DND-41 (cell line): ENCODE results near the gene ZNF112.
"Not testable (repeated sequence)": the region's sequence is repeated elsewhere in the genome, so short reads cannot be mapped to it uniquely, and the experiment has no call there.

Source experiments
- ATAC-seq: fragments of 200-7000 bp; cut with Tn5 transposase; 3 replicates; pipeline ENCODE4 v1.9.1; 2021; ENCODE audit warnings: low read depth; ENCODE audit not compliant: insufficient read depth
- DNase-seq: peaks from one replicate; pipeline ENCODE4 v3.0.0-alpha.2; 2020
- H2AFZ ChIP-seq: 2 replicates; pipeline ENCODE4 v1.6.0; 2012; ENCODE audit warnings: low read depth, low read length
- H3K27ac ChIP-seq: 2 replicates; pipeline ENCODE4 v1.5.1; 2012; ENCODE audit warnings: low read length, inconsistent platforms
- H3K27me3 ChIP-seq: fragments of 200-600 bp; sonication (generic); 2 replicates; pipeline ENCODE4 v1.6.0; 2012; ENCODE audit warnings: low read length, mild to moderate bottlenecking, inconsistent platforms; ENCODE audit not compliant: insufficient read depth, poor library complexity
- H3K36me3 ChIP-seq: 2 replicates; pipeline ENCODE4 v1.5.1; 2012; ENCODE audit warnings: low read length, inconsistent platforms; ENCODE audit not compliant: insufficient read depth
- H3K4me1 ChIP-seq: 2 replicates; pipeline ENCODE4 v1.5.1; 2012; ENCODE audit warnings: mild to moderate bottlenecking, low read length; ENCODE audit not compliant: insufficient read depth
- H3K4me2 ChIP-seq: 2 replicates; pipeline ENCODE4 v1.6.0; 2012; ENCODE audit warnings: mild to moderate bottlenecking, moderate library complexity, low read length, inconsistent platforms; ENCODE audit not compliant: insufficient read depth
- H3K4me3 ChIP-seq, 2 experiments: fragments of 200-600 bp in 1 of 2; shearing (Covaris generic) in 1 of 2; 2 replicates each; pipeline ENCODE4 v1.5.1; 2012 to 2016; ENCODE audit warnings: inconsistent platforms in 2 of 2, low read length in 2 of 2, mild to moderate bottlenecking in 2 of 2, low read depth in 1 of 2, moderate library complexity in 1 of 2
- H3K79me2 ChIP-seq: 2 replicates; pipeline ENCODE4 v1.6.0; 2012; ENCODE audit warnings: low read length, inconsistent platforms; ENCODE audit not compliant: insufficient read depth
- H3K9ac ChIP-seq: 2 replicates; pipeline ENCODE4 v1.6.0; 2012; ENCODE audit warnings: low read depth, mild to moderate bottlenecking, inconsistent platforms, low read length, moderate library complexity
- H3K9me3 ChIP-seq: 2 replicates; pipeline ENCODE4 v1.5.1; 2012; ENCODE audit warnings: low read length, moderate library complexity, mild to moderate bottlenecking, inconsistent platforms; ENCODE audit not compliant: insufficient read depth, severe bottlenecking
- H4K20me1 ChIP-seq: 2 replicates; pipeline ENCODE4 v1.6.0; 2012; ENCODE audit warnings: low read length; ENCODE audit not compliant: insufficient read depth
- EZH2 ChIP-seq: IDR thresholded peaks from 3 replicates; pipeline ENCODE4 v1.6.1; 2012; ENCODE audit warnings: borderline replicate concordance, low read depth, mild to moderate bottlenecking, moderate library complexity, low read length, inconsistent platforms; ENCODE audit not compliant: severe bottlenecking
- TF ChIP-seq, protein P1 (sequence below): IDR thresholded peaks from 2 replicates; pipeline ENCODE4 v1.5.1; 2012; ENCODE audit warnings: borderline replicate concordance, low read length, moderate library complexity, mild to moderate bottlenecking; ENCODE audit not compliant: poor library complexity, severe bottlenecking; ENCODE audit errors: extremely low read depth

The ZNF112 gene

DNA sequence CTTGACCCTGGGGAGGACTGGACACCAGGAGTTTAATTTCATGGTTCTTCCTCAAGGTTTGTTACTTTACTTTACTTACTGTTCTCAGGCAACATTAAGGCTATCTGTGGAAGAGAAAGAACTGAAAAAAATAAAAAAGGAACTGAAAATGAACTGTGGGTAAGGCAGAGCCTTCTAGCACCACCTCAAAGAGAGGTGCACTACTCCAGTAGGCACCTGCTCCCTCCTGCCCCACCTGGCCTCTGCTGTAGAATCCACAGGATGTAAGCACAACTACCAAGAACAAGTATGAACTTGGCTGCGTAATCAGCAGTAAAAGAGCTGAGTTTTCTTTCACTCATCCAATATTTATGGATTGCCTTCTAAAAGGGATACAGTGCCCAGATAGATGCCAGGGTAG lies 12.2 kb downstream of the ZNF112 start:
- DNase-seq, result no peak
- Histone ChIP-seq H3K9me3 (no peaks in the 10 kb centered on the region), H3K4me2 (no peak overlapping the region)

DNA sequence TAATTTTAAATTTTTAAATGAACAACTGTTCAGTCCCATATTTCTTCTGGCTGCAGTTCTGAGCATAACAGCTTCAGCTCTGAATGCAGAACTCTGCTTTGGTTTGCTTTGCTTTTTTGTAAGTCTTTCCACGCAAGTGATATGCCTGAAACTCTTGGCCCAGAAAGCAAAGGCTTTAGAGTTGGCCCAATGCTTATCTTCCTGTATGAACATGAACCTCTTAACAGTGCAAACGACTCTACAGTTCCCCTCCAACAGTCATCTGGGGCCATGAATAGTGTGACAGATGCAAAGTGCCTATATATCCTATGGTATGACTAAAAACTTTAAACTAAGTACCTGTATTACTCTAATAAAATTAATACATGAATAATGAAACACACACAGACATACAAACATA lies 14.7 kb downstream of the ZNF112 start:
- no peak overlapping the region for H2AFZ ChIP-seq
- H3K4me3 ChIP-seq, result no peak overlapping the region
- no peaks in the 10 kb centered on the region for H3K4me1 ChIP-seq
- H3K27ac ChIP-seq, result no peak overlapping the region
- DNase-seq (no peak), ATAC-seq (no peak)
- H3K79me2 ChIP-seq, result no peaks in the 10 kb centered on the region
- TF ChIP-seq, protein P1, sequence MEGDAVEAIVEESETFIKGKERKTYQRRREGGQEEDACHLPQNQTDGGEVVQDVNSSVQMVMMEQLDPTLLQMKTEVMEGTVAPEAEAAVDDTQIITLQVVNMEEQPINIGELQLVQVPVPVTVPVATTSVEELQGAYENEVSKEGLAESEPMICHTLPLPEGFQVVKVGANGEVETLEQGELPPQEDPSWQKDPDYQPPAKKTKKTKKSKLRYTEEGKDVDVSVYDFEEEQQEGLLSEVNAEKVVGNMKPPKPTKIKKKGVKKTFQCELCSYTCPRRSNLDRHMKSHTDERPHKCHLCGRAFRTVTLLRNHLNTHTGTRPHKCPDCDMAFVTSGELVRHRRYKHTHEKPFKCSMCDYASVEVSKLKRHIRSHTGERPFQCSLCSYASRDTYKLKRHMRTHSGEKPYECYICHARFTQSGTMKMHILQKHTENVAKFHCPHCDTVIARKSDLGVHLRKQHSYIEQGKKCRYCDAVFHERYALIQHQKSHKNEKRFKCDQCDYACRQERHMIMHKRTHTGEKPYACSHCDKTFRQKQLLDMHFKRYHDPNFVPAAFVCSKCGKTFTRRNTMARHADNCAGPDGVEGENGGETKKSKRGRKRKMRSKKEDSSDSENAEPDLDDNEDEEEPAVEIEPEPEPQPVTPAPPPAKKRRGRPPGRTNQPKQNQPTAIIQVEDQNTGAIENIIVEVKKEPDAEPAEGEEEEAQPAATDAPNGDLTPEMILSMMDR, result no peak
- TF ChIP-seq EZH2, result no peak
- H3K9ac ChIP-seq, result no peak overlapping the region
- no peaks in the 10 kb centered on the region for H3K27me3 ChIP-seq
- H3K36me3 ChIP-seq, result no peaks in the 10 kb centered on the region
- H3K4me2 ChIP-seq, result no peak overlapping the region
- no peaks in the 10 kb centered on the region for H4K20me1 ChIP-seq
- no peaks in the 10 kb centered on the region for H3K9me3 ChIP-seq

More for the DNA sequence above, 12.2 kb downstream of the ZNF112 start:
- Histone ChIP-seq H4K20me1 (no peaks in the 10 kb centered on the region), H3K4me3 (no peak overlapping the region), H3K27me3 (no peaks in the 10 kb centered on the region), H3K27ac (no peak overlapping the region), H3K79me2 (no peaks in the 10 kb centered on the region), H3K9ac (no peak overlapping the region), H2AFZ (no peak overlapping the region; the same call in 1 of the 2 replicates), H3K4me1 (no peaks in the 10 kb centered on the region), H3K36me3 (no peaks in the 10 kb centered on the region)
- TF ChIP-seq EZH2, result no peak
- TF ChIP-seq, protein P1, result no peak
- no peak for ATAC-seq

DNA sequence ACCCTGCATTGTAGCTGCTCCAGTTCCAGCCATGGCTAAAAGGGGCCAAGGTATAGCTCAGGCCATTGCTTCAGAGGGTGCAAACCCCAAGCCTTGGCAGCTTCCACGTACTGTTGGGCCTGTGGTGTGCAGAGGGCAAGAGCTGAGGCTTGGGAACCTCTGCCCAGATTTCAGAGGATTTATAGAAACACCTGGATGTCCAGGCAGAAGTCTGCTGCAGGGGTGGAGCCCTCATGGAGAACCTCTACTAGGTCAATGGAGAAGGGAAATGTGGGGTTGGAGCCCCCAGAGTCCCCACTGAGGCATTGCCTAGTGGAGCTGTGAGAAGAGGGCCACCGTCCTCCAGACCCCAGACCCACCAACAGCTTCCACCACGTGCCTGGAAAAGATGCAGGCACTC lies 21.8 kb downstream of the ZNF112 start:
- H3K9ac ChIP-seq, H3K36me3 ChIP-seq, H3K4me3 ChIP-seq, H2AFZ ChIP-seq, H3K27me3 ChIP-seq, H4K20me1 ChIP-seq, H3K4me2 ChIP-seq, H3K27ac ChIP-seq, H3K79me2 ChIP-seq, ATAC-seq, H3K4me1 ChIP-seq: not testable (repeated sequence)
- H3K9me3 ChIP-seq, result peaks cover 22% of the 10 kb centered on the region
- peak; percentile 5 for DNase-seq

DNA sequence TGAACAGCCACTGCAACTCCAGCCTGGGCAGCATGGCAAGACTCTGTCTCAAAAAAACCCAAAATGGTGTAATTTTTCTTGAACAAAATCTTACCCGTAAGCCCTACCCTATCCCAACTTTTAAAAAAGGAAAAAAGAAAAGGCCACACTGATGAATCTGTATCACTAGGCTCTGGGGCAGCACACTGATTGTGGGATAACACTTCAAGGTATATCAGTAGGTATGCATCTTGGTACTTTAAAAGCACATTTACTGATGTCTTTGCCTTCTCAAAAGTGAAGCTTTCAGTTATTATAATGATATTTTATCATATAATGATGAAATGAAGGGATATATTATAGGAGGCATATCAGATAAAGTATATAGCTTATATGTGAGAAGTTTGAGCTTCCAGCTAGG lies 24.3 kb downstream of the ZNF112 start:
- no peak overlapping the region for H2AFZ ChIP-seq
- no peak overlapping the region for H3K4me3 ChIP-seq
- H3K79me2 ChIP-seq, result no peaks in the 10 kb centered on the region
- TF ChIP-seq, protein P1, result no peak
- no peak for TF ChIP-seq EZH2
- no peaks in the 10 kb centered on the region for H3K4me1 ChIP-seq
- H3K27ac ChIP-seq, result no peak overlapping the region
- H3K4me2 ChIP-seq, result no peak overlapping the region
- no peak overlapping the region for H3K9ac ChIP-seq
- H3K36me3 ChIP-seq, result no peaks in the 10 kb centered on the region
- peaks cover 22% of the 10 kb centered on the region for H3K9me3 ChIP-seq
- no peak for DNase-seq
- ATAC-seq, result no peak
- no peaks in the 10 kb centered on the region for H3K27me3 ChIP-seq
- H4K20me1 ChIP-seq, result no peaks in the 10 kb centered on the region
